GM21619 (cell line): ENCODE results near the gene TBC1D20.

Experiments used
- ATAC-seq: cut with Tn5 transposase; IDR thresholded peaks from one replicate; pipeline ENCODE4 v1.9.1; 2021; ENCODE audit not compliant: unreplicated experiment

Gene TBC1D20

DNA sequence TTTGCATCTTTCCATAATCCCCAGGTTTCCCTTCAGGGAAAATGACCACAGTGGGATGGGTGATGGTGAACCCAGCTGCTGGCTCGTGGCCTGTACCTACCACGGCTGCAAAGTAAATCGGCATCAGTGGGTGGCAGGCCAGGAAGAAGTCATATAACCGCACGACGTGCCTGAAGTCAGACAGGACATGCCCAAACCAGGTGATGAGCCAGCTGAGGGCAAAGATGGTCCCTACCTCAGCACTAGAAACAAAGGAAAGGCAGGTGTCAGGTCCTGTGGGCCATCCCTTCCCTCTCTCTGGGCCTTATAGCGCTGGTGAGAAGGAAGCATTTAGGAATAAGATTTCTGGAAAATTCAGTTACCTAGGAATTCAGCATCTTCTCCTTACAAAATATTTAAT, 22.2 kb downstream of the TBC1D20 start:
- no peak for ATAC-seq

DNA sequence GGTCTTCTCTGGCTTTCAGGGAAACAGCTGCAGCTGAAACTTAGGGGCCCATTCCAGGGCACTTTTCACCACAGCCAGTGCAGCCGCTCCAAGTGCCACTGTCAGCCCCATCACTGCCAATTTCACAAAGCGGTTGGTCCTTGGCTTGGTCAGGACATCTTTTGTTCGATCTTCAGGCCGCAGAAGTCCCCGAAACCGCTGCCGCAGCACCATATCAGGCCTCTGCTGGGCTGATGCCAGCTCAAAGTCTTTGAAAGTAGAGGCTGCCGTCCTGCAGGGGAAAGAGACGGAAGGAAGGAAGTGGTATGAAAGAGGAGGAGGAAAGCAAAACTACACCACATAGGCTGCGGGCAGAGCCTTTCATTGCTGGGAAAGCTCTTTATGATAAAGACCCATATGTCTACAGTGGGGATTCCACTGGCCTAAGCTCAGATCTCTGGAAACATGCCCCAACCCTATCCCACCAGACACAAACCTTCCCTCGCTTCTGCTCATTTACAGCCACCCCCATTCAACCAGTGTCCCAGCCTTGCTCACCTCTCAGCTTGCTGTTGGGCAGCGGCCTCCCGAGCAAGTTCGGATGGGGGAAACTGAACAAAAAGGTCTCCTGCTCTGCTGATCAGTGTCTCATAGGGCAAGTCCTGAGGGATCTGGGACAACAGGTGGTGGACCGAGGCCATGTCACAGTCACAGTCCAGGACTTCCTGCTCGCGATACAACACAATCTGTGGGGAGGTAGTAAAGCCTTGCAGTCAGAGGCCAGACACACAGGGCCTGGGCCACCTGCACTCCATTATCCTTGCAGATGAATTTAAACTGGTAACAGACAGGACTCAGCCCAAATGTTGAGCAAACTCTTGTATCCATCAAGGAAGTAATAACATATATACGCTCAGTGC, 23.5 kb downstream of the TBC1D20 start:
- ATAC-seq: no peak

GRCh38 chr20:437787-438486, 24.4 kb downstream of the TBC1D20 start:
- ATAC-seq: no peak

- ATAC-seq: no peak
Observed at GRCh38 chr20:436476-436875, 25.9 kb downstream of the TBC1D20 start.

- no peak for ATAC-seq
Observed at GRCh38 chr20:435558-435957, 26.8 kb downstream of the TBC1D20 start.

DNA sequence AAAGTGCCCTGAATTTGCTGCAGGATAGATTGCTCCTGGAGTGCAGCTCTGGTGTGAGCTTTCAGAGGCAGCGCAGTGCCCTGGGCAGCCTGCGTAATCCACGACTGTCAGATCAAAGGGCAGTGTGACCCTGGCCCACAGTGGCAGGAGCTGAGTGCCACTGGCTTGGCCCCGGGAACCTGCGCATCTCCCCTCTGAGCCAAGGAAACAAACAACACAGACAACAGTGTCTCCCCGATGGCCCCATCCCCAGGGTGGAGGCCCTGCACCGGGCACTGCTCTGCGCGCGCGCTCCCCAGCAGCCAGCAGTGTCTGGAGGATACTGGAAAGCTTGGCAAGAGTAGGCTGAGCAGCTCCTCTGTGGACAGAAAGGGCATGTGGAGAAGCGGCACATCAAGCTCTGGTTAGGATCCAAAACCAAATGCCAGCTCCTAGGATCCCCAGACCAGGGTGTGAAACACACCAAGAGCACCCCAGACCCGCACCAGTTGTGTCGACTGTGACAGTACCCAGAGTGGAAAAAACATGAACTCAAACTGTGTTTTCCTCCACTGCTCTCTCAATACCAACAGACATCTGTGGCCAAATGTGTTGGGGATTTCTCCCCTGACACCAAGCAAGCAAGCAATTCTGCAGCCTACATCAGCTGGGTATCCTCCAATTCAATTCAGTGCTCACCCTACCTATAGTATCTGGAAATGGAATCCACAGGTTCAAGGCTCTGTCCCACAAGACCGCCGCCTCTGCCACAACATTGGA, 27.5 kb downstream of the TBC1D20 start:
- no peak for ATAC-seq

DNA sequence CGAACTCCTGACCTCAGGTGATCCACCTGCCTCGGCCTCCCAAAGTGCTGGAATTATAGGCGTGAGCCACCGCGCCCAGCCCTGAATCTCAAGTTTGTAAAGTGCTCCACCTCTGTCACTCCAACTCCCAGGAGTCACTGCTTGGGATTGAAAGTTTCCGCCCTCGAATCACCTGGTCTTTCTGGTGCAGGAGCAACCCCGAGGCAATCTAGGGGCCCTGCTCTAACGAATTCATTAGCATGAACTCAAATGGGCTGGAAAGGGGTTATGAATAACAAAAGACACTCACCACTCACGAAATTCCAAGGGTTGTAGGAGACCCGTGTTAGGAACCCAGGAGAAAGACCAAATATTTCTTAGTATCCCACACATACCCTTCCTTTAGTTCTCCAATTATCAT, 28.1 kb downstream of the TBC1D20 start:
- ATAC-seq: no peak

DNA sequence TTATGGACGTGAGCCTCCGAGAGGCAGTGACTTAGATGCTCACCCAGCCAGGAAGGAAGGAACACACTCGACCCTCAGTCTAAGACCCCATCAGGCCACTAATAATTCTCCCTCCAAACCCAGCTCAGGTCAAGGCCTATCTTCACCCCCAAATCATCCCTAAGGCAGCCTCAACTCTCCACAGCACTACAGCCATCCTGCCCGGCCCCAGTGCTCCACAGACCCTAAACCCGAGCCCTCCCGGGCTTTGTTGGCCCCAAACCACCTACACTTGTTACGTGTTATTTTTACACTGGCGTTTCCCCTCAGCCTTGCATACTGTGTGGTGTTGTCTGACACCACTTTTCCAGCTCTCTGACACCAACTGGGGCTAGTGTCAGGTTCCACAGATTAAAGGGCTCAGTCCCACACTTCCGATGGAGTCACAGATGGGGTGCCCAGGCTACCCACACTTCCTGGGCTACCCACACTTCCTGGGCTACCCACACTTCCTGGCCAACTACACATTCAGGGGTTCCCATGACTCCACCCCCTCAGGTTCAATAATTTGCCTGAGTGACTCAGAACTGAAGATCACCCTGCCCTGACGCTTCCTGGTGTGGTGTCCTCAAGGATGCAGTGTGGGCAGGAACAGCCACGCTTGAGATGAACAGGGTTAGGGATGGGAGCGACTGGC, 28.9 kb downstream of the TBC1D20 start:
- ATAC-seq: peak; percentile 82

GRCh38 chr20:432677-433299, 29.5 kb downstream of the TBC1D20 start:
- no peak for ATAC-seq

DNA sequence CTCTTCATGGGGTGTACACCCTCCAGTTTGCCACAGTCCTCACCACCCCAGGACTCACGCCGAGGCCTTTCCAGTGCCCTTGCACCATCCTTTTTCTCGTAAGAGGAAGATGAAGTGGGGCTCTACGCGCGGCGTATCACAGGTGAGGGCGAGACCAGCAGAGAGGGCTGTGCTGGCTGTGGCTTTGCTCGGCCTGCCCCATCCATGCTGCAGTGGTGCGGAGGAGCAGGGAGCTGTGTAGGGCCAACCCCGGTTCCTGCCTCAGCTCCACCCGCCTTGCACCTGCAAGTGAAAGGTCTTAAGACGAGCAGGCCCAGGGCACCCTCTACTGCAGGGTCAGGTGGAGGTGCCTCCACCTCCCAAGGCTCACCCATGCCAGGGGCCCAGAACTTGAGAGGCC, 30.1 kb downstream of the TBC1D20 start:
- no peak for ATAC-seq

DNA sequence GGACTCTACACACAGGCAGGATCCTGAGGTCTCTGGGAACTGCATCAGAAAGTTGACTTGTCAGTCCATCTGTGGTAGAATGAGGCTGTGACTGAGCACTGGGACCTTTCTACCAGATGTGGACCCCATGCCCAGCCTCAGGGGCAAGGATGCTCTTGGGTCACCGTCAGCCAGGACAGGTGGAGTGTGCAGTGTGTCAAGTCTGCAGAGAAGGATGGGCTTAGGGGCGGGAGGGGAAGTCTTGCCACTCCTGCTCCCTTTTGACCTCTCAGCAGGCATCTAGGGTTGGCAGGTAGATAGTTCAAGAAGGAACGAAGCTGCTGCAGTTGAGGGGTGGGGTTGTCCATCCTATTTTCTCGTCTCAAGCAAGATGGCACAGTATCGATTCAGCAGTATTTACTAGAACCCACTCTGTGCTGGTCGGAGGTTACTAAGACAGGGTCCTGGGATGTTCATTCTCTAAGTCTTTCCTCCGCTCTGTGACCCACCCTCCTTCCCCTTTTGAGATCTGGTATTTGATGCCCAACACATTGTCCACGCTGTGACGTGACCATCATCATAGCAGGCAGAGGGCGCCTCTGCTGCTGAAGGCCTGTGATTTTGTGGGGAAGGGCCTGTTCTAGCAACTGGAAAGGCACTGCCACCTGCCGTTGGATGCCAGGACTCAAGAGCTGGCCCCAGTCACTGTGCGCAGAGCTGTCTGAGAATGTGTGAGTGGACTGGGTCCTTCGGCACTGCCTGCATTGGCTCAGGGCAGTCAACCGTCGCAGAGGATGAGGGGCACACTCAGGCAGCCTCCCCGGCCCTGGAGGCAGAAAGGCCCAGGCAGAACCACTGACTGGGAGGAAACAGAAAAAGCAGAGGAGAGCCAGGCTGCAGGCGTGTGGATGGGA, 31.1 kb downstream of the TBC1D20 start:
- no peak for ATAC-seq

DNA sequence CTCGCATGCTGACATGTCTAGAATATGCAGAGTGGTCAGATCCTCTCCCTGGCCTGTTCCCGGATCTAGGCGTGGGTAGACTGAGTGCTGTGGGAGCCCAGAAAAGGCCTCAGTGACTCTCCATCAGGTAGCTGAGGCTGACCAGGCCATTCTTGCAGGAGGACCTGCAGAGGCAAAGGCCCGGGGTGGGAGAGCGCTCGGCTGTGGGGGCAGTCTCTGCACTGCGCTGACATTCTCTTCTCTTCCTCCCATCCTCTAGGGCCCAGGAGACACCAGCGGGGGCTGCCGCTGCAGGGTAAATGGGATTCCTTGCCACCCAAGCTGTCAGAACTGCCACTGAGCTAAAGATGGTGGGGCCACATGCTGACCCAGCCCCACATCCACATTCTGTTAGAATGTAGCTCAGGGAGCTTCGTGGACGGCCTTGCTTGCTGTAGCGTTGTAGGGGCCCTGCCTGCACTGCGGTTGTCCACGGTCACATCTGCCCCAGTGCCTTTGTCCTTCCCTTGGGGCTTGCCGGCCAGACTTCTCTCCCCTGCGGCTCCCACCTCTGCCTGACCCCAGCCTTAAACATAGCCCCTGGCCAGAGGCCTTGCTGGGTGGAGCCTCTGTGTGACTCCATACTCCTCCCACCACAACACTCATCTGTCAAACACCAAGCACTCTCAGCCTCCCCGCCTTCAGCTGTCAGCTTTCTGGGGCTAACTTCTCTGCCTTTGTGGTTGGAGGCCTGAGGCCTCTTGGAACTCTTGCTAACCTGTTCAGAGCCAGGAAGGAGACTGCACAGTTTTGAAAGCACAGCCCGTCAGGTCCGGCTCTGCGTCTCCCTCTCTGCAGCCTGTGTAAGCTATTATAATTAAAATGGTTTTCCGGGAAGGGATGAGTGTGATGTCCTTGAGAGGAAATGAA, 32.0 kb downstream of the TBC1D20 start:
- ATAC-seq: no peak

DNA sequence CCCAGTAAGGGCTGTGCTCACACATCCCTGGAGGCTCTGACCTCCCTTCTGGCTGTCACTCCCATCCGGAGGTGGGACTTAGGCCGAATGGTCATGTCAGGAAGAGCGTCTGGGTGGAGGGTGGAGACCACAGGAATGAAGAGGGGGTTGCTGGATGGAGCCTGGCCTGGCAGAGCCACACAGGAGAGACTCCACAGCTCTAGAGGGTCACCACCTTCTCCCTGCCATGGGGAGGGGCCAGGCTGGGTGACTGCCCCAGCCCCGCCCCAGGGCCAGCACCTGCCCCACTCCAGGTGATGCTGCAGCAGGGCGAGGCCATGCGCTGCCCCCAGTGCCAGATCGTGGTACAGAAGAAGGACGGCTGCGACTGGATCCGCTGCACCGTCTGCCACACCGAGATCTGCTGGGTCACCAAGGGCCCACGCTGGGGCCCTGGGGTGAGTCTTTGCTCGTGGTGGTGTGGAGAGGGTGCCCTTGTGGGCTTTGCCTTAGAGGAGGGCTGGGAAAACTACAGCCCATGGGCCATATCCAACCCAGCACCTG, 33.6 kb downstream of the TBC1D20 start:
- no peak for ATAC-seq

DNA sequence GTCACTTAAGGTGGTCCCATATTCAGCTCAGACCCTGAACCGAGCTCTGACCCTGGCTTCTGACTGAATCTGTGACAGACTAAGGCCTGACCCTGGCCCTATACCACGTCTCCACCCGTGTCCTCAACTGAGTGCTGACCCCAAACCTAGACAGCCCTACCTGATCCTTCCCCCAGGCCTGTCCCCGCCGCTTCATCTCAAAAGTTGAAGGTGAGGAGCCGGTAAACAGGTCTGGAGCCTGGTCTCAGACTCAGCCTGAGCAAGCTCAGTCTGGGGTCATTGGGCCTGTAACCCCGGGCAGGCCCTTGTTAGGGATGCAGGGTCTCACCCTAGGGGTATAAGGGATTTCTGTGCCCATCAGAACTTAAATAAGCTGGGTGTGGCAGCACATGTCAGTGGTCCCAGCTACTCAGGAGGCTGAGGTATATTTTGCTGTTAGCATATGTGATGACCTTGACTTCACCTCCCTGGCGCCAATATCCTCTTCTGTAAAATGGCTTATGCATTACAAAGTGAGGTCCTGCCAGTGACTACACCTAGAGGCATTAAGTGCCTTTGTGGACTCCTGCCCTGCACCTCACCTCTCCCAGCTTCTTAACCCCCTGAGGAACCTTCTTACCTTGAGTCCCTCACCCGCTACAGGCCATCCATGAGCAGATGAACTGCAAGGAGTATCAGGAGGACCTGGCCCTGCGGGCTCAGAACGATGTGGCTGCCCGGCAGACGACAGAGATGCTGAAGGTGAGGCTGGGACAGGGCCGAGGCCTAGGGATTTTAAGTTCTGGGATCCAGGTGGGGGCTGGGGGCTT, 34.3 kb downstream of the TBC1D20 start:
- no peak for ATAC-seq

DNA sequence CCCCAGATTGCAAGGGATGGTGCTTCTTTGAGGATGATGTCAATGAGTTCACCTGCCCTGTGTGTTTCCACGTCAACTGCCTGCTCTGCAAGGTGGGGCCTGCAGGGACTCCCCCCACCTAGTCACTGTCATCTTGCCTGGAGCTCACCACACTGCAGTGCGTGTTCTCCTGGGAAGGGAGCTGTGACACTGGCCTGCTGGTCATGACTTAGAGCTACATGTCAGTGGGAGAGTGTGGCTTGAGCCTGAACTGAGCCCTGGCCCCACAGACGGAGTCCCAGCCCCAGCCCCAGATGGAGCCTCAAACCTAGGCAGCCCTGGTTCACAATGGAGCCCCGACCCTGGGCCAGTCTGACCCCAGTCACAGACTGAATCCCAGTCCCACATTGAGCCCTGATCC, 34.9 kb downstream of the TBC1D20 start:
- ATAC-seq: no peak

DNA sequence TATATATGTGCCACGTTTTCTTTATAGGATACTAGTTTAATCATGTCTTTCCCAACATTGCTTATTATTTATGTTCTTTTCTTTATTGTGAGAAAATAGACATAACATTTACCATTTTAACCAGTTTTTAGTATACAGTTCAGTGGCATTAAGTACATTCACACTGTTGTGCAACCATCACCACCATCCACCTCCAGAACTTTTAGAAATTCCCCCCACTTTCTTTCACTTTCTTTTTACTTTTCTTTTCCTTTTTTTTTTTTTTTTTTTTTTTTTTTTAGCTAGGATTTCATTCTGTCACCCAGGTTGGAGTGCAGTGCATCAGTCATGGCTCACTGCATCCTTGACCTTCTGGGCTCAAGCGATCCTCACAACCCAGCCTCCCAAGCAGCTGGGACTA, 35.8 kb downstream of the TBC1D20 start:
- ATAC-seq: no peak

GRCh38 chr20:421685-422250, 40.6 kb downstream of the TBC1D20 start:
- ATAC-seq: no peak
